Fibroblast of mammary gland (primary cell): Measurements from ENCODE around the gene RAPGEF2.
"Not testable (repeated sequence)": the region's sequence is repeated elsewhere in the genome, so short reads cannot be mapped to it uniquely, and the experiment has no call there.

ENCODE experiments used
- DNase-seq: peaks from one replicate; pipeline ENCODE4 v3.0.0-alpha.2; 2010; ENCODE audit warnings: low read depth
- H3K4me3 ChIP-seq: 2 replicates; pipeline ENCODE4 v1.5.1; 2011; ENCODE audit warnings: low read depth, mild to moderate bottlenecking, low read length, moderate library complexity; ENCODE audit not compliant: control insufficient read depth
- TF ChIP-seq, protein P1 (sequence below): conservative IDR thresholded peaks from 2 replicates; pipeline ENCODE4 v1.5.1; 2011; ENCODE audit warnings: low read depth, low read length, inconsistent platforms; ENCODE audit not compliant: control insufficient read depth, insufficient read depth

Gene RAPGEF2

DNA sequence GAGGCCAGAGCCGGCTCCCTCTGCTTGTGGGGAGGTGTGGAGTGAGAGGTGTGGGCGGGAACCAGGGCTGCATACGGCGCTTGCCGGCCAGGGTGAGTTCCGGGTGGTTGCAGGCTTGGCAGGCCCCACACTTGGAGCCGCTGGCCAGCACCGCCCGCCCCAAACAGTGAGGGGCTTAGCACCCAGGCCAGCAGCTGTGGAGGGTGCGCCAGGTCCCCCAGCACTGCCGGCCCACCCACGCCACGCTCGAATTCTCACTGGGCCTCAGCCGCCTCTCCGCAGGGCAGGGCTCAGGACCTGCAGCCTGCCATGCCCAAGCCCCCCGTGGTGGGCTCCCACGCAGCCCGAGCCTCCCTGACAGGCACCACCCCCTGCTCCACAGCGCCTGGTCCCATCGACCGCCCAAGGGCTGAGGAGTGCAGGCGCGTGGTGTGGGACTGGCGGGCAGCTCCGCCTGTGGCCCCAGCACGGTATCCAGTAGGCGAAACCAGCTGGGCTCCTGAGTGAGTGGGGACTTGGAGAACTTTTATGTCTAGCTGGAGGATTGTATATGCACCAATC, 275.3 kb downstream of the RAPGEF2 start:
- no peak overlapping the region for H3K4me3 ChIP-seq
- DNase-seq, result no peak
- TF ChIP-seq, protein P1, sequence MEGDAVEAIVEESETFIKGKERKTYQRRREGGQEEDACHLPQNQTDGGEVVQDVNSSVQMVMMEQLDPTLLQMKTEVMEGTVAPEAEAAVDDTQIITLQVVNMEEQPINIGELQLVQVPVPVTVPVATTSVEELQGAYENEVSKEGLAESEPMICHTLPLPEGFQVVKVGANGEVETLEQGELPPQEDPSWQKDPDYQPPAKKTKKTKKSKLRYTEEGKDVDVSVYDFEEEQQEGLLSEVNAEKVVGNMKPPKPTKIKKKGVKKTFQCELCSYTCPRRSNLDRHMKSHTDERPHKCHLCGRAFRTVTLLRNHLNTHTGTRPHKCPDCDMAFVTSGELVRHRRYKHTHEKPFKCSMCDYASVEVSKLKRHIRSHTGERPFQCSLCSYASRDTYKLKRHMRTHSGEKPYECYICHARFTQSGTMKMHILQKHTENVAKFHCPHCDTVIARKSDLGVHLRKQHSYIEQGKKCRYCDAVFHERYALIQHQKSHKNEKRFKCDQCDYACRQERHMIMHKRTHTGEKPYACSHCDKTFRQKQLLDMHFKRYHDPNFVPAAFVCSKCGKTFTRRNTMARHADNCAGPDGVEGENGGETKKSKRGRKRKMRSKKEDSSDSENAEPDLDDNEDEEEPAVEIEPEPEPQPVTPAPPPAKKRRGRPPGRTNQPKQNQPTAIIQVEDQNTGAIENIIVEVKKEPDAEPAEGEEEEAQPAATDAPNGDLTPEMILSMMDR, result no peak

DNA sequence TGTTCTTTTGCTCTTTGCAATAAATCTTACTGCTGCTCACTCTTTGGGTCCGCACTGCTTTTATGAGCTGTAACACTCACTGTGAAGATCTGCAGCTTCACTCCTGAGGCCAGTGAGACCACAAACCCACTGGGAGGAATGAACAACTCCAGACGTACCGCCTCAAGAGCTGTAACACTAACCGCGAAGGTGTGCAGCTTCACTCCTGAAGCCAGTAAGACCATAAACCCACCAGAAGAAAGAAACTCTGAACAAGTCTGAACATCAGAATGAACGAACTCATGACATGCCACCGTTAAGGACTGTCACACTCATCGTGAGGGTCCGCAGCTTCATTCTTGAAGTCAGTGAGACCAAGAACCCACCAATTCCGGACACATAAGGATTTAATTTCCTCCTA, 276.2 kb downstream of the RAPGEF2 start:
- not testable (repeated sequence) for H3K4me3 ChIP-seq, DNase-seq

DNA sequence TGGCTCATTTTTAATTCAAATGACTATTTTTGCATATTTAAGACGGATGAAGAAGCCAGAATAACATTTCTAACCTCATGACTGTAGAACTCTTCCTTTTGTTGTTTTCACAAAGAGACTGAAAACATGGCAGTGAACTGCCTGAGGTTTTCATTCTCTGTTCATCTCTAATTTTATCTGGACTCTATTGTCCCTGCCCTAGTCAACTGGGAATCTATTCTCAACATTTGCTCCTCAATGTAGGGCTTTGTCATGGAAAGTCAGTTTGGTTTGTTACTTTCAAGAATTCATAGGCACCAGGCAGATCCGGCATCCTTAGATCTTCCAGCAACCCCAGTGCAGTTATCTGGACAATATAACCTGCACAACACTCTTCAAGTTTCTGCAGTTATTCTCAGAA, 277.0 kb downstream of the RAPGEF2 start:
- TF ChIP-seq, protein P1, result no peak
- no peak for DNase-seq
- H3K4me3 ChIP-seq, result no peak overlapping the region

DNA sequence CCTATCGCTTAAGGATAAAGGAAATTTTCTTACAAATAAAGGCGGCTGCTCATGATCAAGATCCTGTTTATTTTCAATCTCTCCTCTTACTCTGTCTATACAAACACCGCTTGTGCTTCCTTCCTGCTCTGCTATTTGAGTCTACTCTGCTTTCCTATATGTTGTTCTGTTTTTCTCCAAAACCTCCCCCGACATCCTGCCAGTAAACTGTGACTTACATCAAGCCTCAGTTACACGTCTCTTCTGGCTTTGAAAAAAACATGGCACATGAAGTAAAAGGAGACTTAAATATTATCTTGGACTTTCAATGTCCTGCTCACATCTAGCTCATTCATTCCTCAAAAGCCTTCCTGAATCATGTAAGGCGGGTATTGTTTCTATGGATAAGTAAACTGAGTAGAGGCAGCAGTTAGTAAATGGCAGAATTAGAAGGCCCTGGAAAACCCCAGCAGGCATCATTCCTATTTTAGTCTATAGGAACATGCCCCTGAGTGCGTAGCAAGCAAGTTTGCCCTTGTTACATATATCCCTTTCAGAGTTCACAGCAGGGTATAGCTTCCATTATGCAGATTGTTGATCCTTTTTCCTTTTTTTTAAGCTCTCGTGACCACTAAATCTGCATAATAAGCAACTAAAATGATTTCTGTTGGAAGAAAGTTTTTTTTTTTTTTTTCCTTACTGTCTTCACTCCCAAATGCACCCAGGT, 280.1 kb downstream of the RAPGEF2 start:
- no peak for DNase-seq
- H3K4me3 ChIP-seq, result no peak overlapping the region

DNA sequence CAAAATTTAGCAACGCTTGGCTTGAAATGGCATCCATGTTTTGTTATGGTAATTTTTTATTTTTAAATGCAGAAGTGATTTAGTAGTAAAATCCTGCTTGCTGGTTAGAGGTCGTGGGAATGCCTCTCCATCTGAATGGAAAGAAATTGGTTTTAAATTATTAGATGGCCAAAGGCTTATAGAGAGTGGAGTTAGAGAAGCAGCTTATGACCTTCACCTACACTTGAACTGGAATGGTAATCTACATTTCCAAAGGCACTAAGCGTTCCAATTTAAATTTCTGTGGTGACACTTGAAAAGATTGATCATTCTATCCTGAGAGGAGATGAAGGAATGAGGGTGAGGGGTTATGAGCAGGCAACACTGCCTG, 280.7 kb downstream of the RAPGEF2 start:
- no peak overlapping the region for H3K4me3 ChIP-seq
- TF ChIP-seq, protein P1, result no peak
- DNase-seq, result no peak

More for the DNA sequence above, 280.1 kb downstream of the RAPGEF2 start:
- TF ChIP-seq, protein P1, result no peak

DNA sequence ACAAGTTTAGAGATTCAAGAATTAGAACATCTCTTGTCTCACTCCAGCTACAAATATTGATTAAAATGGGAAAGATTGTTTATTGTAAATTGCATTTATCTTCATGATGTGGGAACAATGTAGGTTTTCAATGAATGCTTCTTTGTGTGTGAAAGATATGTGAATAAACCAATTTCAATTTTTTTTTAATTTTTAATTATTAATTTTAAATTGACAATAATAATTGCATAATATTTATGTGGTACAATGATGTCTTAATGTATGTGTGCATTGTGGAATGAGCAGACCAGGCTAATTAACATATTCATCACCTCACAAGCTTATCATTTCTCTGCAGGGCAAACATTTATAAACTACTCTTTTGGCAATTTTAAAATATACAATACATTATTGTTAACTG, 281.1 kb downstream of the RAPGEF2 start:
- TF ChIP-seq, protein P1, result no peak
- no peak for DNase-seq
- H3K4me3 ChIP-seq, result no peak overlapping the region

DNA sequence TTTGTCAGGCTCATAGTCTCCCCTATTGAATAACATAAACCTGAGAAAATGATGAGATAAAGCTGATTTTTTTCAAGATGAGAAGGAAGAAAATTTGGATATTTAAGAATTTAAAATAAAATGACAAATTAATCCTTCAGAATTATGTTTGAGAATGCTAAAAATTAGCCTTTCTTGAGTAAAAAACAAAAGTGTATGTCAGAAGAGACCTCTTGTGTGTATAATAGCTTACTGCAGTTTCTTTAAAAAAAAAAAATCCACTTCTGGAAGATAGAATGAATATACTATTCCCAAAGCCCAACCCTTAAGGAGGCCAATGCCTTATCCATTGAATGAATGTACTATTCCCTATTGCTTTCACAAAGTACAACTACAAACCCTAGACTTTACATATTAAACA, 281.8 kb downstream of the RAPGEF2 start:
- TF ChIP-seq, protein P1, result peak; percentile 28
- no peak for DNase-seq
- no peak overlapping the region for H3K4me3 ChIP-seq
